Measurements from ENCODE around the gene RHBG. TPM values are rescaled to one million over a fixed set of nuclear protein-coding genes. Genes with fewer than 3 reads are reported as not detected.

Gene RHBG
- total RNA-seq, 2 donors from 2014 or later, result not detected

- DNase-seq (no peak), ATAC-seq (no peak)
- intact Hi-C loops (cut with DNase I, micrococcal nuclease), result no loop called here
Observed at GRCh38 chr1:156418416-156419070, 49.5 kb downstream of the RHBG start.

- intact Hi-C loops (cut with DNase I, micrococcal nuclease), result no loop called here
- no peak for ATAC-seq
- peak in 1 of 2 donors; percentile 18 for DNase-seq
Observed at GRCh38 chr1:156419854-156420204, 50.8 kb downstream of the RHBG start.

GRCh38 chr1:156420205-156421061 lies 51.4 kb downstream of the RHBG start:
- ATAC-seq, result peak; percentile 55
- no peak for DNase-seq
- intact Hi-C loops (cut with DNase I, micrococcal nuclease), result no loop called here

DNA sequence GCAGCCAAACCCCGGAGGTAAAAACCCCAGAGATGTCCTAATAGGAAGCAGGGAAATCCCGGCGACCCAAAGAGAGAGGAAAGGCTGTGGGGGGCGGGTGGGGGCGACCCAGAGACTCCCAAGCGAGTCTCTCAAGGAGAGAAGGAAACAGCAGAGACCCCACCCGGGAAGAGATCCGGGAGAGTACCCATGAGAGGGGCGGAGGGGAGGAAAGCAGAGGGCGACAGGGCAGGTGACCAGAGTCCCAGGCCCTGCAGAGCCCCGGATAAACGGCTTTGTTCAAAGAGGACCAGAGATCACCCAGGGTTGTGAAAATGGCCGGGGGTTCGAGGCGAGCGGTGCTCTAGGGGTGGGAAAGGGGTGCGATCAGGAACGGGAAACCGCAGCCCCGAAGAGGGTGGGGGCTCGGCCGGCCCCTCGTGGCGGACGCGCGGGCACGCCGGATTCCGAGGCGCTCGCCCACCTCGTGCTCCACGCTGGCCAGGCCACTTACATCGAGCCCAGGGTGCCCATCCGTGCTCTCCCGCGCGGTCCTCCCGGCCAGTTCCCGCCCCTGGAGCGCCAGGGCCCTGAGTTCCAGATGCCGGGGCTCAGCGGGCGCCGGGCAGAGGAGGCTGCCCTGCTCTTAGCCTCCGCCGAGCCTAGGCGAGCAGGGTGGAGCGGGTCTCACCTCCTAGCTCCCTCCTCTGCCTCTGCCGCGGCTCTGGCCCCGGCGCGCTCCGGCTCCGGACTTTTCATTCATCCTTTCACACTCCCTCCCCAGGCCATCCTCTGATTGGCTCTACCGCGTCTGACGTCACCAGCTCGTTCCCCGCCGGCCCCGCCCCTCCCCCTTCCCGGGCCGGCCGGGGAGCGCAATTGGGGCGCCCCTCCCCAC lies 52.3 kb downstream of the RHBG start:
- intact Hi-C loops (cut with DNase I, micrococcal nuclease), result no loop called here
- peak; percentile 71 to 77 for DNase-seq
- peak; percentile 94 for ATAC-seq

DNA sequence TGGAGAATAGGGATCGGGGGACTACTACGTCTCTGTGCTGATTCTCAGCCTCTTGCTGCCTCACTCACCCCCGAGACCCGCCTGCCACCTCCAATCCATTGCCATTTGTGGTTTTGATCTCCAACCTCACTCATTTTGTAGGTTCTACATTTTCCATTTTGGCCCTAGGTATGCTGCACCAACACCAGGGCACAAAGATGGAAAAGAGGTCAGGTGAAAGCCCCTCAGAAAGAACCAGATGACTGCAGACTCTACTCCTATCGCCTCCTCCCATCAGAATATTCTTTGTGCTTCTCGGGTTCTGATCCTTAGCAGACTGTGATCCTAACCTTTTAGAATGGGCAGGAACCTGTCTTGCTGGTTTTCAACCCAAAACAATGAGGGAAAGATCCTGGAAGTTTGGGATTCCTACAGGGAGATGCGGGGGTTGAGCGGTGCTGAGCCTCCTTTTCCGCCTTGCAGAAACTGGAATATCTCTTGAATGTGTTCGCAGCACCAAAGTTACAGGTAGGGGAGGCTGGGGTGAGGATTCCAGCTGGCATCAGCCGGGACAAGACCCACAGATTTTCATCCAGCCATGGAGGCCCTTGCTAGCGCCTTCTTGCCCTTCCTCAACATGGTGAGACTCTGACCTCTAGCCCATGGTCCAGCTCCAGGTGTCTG lies 53.1 kb downstream of the RHBG start:
- DNase-seq, result no peak
- no peak for ATAC-seq
- intact Hi-C loops (cut with DNase I, micrococcal nuclease), result no loop called here

DNA sequence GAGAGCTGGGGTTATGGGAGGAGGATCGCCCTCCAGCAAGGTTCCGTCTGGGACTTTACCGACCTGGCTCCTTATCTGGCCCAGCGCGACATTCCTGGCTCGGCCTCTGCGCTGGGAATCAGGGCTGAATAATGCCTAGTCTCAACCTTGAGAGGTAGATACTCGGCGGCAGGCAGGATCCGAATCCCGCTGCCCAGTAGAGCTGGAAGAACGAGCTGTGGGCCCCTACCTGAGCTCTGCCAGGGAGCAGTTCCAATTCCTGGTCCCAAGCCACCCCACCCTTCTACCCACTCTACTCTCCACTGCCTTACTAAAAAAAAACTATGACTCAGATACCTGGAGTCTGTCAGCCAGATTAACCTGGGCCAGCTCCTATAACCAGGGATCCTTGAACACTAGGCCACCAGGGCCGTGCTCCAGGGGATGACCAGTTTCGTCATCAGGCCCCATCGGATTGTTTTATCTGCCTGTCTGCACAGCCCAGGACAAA lies 53.6 kb downstream of the RHBG start:
- no peak for ATAC-seq
- intact Hi-C loops (cut with DNase I, micrococcal nuclease), result no loop called here
- no peak for DNase-seq

GRCh38 chr1:156423422-156424352 lies 54.7 kb downstream of the RHBG start:
- ATAC-seq (no peak), DNase-seq (no peak)
- intact Hi-C loops (cut with DNase I, micrococcal nuclease), result no loop called here

DNA sequence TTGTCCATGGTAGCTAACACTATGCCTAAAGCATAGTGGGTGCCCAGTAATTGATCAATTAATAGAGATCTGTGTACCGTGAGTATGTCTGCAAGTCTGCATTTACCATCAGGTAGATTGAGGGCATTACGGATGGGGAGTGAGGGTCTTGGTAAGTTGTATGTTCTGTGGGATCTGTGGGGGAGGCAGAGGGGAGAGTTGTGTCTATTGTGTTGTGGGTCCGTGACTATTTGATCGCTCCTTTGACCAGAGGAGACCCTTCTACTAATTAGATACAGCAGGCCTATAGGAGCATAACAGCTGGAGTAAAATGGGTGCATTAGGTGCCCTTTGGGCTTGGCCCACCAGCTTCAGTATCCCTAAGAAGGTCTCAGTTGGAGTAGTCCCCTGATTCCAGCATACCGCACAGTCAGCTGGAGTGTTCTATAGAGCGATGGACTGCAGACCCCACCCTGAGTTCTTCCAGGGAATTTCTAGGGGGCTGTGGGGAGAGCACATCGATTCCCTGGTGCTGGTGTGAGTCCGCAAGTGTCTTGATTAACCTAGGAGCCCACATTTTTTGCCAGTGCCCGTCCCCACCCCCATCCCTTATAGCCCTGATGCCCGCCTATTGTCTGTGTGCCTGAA lies 55.9 kb downstream of the RHBG start:
- no peak for ATAC-seq
- DNase-seq, result no peak
- intact Hi-C loops (cut with DNase I, micrococcal nuclease), result no loop called here

- ATAC-seq (no peak), DNase-seq (no peak)
- intact Hi-C loops (cut with DNase I, micrococcal nuclease), result no loop called here
Observed at GRCh38 chr1:156425943-156426342, 56.9 kb downstream of the RHBG start.

DNA sequence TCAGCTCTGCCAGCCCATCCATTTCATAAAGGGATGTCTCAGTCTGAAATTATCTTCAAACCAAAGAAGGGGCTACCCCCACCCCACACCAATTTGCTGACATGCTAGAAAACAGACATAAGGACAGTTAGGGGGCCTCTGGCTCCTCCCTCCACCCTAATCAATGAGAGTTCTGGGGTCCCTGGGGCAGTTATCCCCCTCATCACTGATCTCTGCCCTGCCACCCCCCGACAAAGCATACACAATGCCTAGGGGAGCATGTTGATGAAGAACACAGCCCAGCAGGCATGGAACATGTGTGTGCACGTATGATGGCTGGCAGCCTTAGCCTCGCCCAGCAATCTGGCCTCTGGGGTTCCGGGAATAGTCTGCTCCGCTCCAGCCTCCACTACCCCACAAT lies 58.9 kb downstream of the RHBG start:
- DNase-seq (no peak), ATAC-seq (no peak)
- intact Hi-C loops (cut with DNase I, micrococcal nuclease), result no loop called here

- no peak for ATAC-seq
- intact Hi-C loops (cut with DNase I, micrococcal nuclease), result no loop called here
- DNase-seq, result no peak
Observed at GRCh38 chr1:156428746-156429288, 59.8 kb downstream of the RHBG start.

- ATAC-seq (no peak), DNase-seq (no peak)
- intact Hi-C loops (cut with DNase I, micrococcal nuclease), result no loop called here
Observed at GRCh38 chr1:156429313-156430060, 60.5 kb downstream of the RHBG start.

DNA sequence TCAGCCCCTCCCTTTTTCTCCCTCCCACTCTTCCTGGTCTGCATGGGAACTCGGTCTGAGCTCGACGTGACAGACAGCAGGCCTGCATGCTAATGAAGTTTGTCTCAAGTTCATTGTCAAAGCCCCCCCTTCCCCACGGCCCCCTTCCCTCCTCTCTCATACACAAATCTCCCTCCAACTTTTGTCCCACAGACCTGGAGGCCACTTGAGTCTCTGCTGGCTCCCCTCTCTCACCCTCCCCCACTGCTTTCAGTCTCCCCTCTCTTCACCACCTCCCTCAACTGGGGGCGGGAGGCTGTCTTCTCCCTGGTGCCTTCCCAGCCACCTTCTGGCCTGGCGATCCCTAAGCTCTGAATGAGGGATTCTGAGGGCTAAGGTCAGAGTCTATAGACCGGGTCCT lies 61.3 kb downstream of the RHBG start:
- ATAC-seq (no peak), DNase-seq (no peak)
- intact Hi-C loops (cut with DNase I, micrococcal nuclease), result no loop called here

DNA sequence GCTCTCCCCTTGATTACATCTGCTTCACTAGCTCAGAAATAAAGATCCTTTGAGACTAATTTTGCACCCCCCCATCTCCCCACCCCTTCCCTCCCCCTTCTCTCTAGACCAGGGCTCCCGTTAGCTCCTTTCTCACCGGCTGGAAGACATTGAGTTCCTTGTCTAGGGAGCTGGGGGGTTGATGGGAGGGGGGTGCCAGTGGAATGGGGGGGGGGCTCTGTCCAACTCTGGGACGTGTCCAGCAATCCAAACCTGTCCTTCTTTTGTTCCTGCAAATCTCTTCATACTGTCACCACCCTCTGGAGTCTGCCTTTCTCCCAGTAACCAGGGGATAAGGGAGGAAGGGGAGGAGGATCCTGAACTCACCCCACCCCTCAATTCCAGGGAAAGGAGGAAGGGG lies 61.9 kb downstream of the RHBG start:
- ATAC-seq (no peak), DNase-seq (no peak)
- intact Hi-C loops (cut with DNase I, micrococcal nuclease), result no loop called here

GRCh38 chr1:156431366-156431765 lies 62.4 kb downstream of the RHBG start:
- ATAC-seq, result no peak

DNA sequence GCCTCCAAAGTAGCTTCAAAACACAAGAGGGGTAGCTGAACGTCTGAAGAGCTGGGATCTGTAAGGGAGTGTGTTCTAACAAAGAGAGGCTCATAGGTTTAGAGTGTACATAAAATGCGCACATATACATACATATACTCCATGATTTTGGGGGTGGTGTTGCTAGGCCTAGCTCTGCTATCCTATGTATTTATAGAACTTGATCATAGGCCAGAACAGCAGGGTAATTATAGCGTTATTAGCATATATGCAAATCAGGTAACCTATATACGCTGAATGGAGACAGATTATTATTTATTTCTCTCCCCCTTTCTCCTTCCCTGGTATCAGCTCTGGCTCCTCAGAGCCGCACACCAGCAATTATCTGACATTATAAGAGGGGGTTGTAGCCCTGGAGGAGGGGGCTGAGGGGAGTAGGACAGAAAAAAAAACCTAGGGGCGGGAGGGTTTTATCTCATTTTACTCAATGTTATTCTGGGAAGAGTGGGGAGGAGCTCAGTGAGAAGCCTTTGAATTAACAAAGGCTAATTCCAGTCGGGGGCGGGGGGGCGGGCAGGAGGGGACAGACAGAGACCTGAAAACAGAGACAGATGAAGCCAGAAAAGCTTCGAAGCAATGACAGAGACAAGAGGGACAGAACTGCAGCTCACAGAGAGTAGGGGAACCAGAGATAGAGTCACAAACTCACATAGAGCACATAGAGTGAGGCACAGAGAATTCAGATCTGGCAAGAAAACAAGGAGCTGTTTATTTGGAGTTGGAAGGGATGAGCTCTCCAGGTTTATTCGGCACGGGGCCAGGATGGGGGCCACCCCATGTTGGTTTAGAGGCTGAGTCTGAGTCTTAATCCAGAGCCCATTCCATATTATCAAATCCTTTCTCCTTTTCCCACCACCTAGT lies 63.0 kb downstream of the RHBG start:
- DNase-seq (no peak), ATAC-seq (no peak)
- intact Hi-C loops (cut with DNase I, micrococcal nuclease), result no loop called here

More at GRCh38 chr1:156431366-156431765, 62.4 kb downstream of the RHBG start:
- DNase-seq, result no peak
- intact Hi-C loops (cut with DNase I, micrococcal nuclease), result no loop called here

Data from left colon (tissue), 2 donors.